ENCODE measurements around the gene SLC4A4. TPM values are rescaled to one million over a fixed set of nuclear protein-coding genes. Genes with fewer than 3 reads are reported as not detected.

SLC4A4 gene
- total and polyA plus RNA-seq, 8 donors = 84.1 to 400 (median 243) TPM

DNA sequence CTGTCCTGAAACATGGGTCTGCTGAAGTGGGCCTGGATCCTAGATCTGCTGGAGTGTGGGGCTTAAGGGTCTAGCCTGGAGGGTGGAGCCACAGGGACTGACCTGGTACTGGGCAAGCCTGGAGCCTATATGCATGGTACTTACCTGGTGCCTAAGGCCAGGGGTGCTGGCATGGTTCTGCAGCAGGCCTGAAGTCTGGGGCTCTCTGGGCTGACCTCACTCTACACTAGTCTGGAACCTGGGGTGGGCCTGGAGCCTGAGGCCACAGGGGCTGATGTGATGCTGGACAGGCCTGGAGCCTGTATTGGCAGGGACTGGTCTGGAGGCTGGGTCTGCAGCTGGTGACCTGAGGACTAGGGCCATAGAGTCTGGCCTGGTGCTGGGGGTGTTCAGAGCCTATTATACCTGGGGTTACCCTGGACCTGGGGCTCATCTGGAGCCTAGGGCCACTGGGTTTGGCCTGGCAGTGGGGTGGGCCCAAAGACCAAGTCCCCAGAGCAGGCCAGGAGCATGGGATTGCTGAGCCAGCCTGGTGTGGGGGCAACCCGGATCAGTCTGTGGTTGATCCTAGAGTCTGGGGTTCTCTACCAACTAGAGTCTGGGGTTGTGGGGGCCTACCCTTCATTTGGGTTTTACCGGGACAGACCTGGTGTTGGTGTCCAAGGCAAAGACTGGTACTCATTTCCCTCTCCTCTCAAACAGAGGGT is 179.6 kb downstream of the SLC4A4 start:
- Histone ChIP-seq H3K4me1 (no peaks in the 10 kb centered on the region), H3K4me3 (no peak overlapping the region), H3K27ac (no peak overlapping the region), H3K36me3 (no peaks in the 10 kb centered on the region), H3K9me3 (no peaks in the 10 kb centered on the region), H3K27me3 (no peaks in the 10 kb centered on the region)
- 90 to 100% methylated on average over 2 of the region's 2 CpGs for WGBS, 2 donors
- TF ChIP-seq CTCF (IDR thresholded peaks at IDR 0.05) = no peak
- peak in 2 of 4 donors; percentile 11 to 19 for ATAC-seq
- intact Hi-C loops (cut with DNase I) = no loop called here
- peak in 2 of 6 donors; percentile 36 to 63 for DNase-seq
- no peak for FAIRE-seq

DNA sequence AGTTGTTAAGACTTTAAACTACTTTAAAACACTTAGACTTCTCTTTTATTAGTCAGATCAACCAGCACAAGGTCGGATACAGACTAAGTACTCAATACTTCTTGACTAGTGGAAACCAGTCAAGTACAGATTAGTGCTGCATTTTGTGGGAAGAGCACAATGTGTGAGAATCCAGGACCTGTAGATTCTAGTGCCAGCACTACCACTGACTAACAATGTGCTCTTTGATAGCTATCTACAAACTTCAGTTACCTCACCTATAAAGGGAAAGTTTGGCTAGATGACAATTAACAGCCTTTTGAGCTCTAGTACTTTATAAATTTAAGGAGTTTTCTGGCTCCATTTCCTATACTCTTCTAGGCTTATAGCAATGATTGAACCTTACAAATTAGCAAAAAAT is 181.5 kb downstream of the SLC4A4 start:
- FAIRE-seq = no peak
- intact Hi-C loops (cut with DNase I) = no loop called here

GRCh38 chr4:71520850-71521249 is 182.0 kb downstream of the SLC4A4 start:
- no peak for DNase-seq
- Histone ChIP-seq H3K27ac (no peak overlapping the region), H3K9me3 (no peaks in the 10 kb centered on the region), H3K27me3 (no peaks in the 10 kb centered on the region), H3K4me3 (no peak overlapping the region), H3K36me3 (no peaks in the 10 kb centered on the region), H3K4me1 (no peaks in the 10 kb centered on the region)
- WGBS, 2 donors = 87 to 88% methylated on average over 1 of the region's 1 CpG
- no peak for ATAC-seq
- TF ChIP-seq CTCF (IDR thresholded peaks at IDR 0.05) = no peak
- intact Hi-C loops (cut with DNase I) = no loop called here
- no peak for FAIRE-seq

More for the DNA sequence above, 181.5 kb downstream of the SLC4A4 start:
- Histone ChIP-seq H3K36me3 (no peaks in the 10 kb centered on the region), H3K9me3 (no peaks in the 10 kb centered on the region), H3K27ac (peak overlapping the region in 1 of 4 donors; percentile 6), H3K4me1 (no peaks in the 10 kb centered on the region), H3K27me3 (no peaks in the 10 kb centered on the region), H3K4me3 (no peak overlapping the region)
- ATAC-seq (peak in 1 of 4 donors; percentile 24), DNase-seq (no peak)
- WGBS, 2 donors = 58 to 67% methylated on average over 1 of the region's 1 CpG
- TF ChIP-seq CTCF (IDR thresholded peaks at IDR 0.05) = no peak

DNA sequence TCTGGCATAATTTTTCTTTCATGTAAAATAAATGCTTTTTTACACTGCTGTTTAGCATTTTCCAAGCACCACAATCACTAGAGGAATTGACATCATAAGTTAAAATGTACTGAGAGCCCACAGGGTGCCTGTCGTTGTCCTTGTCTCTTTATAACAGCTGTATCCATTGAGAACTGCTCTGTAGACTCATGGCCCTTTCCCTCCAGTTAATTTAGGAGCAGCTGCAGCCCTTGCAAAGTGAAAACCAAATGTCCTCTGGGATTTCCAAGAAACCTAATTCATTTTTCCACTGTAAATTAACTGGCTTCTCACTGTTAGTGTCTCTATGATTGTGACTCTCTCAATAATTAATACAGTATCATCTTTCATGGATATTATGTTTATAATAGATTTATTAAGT is 185.9 kb downstream of the SLC4A4 start:
- 28 to 45% methylated on average over 1 of the region's 1 CpG for WGBS, 2 donors
- ATAC-seq (no peak), FAIRE-seq (no peak), DNase-seq (no peak)
- no peak for TF ChIP-seq CTCF (IDR thresholded peaks at IDR 0.05)
- no peaks in the 10 kb centered on the region for H3K27me3 ChIP-seq
- no peaks in the 10 kb centered on the region for H3K4me1 ChIP-seq
- no peak overlapping the region for H3K27ac ChIP-seq
- no peaks in the 10 kb centered on the region for H3K9me3 ChIP-seq
- intact Hi-C loops (cut with DNase I) = no loop called here
- H3K36me3 ChIP-seq = no peaks in the 10 kb centered on the region
- no peak overlapping the region for H3K4me3 ChIP-seq

- DNase-seq (no peak), FAIRE-seq (no peak), ATAC-seq (no peak)
- Histone ChIP-seq H3K4me3 (no peak overlapping the region), H3K36me3 (no peaks in the 10 kb centered on the region), H3K27ac (no peak overlapping the region), H3K9me3 (no peaks in the 10 kb centered on the region), H3K27me3 (no peaks in the 10 kb centered on the region), H3K4me1 (no peaks in the 10 kb centered on the region)
- intact Hi-C loops (cut with DNase I) = no loop called here
- 69 to 77% methylated on average over 4 of the region's 4 CpGs for WGBS, 2 donors
- no peak for TF ChIP-seq CTCF (IDR thresholded peaks at IDR 0.05)
Observed at GRCh38 chr4:71526637-71527406, 188.0 kb downstream of the SLC4A4 start.
